AG09319 (cell line): ENCODE measurements around the gene TSTD1.
A peak's percentile ranks its signal among the peaks of the same experiment; 100 is the strongest.

Source experiments
- DNase-seq: peaks from one replicate; pipeline ENCODE4 v3.0.0-alpha.2; 2010; ENCODE audit warnings: low read depth; ENCODE audit errors: extremely low read depth
- TF ChIP-seq, protein P1 (sequence below): IDR thresholded peaks from 2 replicates; pipeline ENCODE4 v1.5.1; 2011; ENCODE audit warnings: low read depth, mild to moderate bottlenecking, inconsistent platforms, low read length, moderate library complexity

Gene TSTD1

GRCh38 chr1:161045736-161046604 is 7.2 kb upstream of the TSTD1 start, which contains the start of gene USF1:
TSS of gene USF1 (minus strand) at chr1:161045977. CDS start at chr1:161043275, 2,702 bp downstream.
- peak; percentile 85 for DNase-seq
- TF ChIP-seq, protein P1, sequence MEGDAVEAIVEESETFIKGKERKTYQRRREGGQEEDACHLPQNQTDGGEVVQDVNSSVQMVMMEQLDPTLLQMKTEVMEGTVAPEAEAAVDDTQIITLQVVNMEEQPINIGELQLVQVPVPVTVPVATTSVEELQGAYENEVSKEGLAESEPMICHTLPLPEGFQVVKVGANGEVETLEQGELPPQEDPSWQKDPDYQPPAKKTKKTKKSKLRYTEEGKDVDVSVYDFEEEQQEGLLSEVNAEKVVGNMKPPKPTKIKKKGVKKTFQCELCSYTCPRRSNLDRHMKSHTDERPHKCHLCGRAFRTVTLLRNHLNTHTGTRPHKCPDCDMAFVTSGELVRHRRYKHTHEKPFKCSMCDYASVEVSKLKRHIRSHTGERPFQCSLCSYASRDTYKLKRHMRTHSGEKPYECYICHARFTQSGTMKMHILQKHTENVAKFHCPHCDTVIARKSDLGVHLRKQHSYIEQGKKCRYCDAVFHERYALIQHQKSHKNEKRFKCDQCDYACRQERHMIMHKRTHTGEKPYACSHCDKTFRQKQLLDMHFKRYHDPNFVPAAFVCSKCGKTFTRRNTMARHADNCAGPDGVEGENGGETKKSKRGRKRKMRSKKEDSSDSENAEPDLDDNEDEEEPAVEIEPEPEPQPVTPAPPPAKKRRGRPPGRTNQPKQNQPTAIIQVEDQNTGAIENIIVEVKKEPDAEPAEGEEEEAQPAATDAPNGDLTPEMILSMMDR: no peak

DNA sequence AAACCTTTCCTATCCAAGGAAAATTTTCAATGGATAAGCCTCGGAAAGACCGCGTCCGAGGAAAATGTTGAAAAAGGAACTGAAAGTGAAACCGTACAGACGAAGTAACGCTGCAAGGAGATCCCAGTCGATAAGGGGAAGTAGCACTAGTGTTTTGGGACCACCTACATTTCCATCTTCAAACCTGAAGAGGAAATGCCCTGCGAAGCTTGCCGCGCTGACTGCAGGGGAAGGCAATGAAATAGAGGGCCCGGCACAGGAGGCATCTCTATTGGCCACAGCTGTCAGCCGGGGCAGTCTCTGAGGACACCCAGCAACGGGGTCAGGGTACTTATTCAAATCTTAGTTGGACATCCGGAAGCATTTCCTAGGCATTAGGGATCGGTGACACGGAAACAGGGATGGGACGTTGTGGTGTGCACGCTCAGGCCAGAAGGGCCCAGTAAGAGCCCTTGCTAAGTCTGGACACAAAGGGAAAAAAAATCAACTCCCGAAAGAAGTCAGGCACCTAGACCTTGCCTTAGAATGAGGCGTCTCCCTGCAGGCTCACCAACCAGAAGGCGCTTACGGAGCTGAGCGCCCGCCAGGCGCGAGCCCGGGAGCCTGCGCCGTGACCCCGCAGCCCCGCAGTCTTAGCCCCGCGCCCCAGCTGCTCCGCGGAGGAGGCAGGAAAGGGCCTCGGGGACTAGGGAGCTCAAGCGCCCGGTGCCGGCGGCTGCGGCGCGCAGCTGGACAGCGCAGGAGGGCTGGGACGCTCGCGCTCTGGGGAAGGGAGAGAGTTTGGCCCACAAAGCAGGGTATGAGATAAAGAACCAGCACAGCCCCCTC is 6.4 kb upstream of the TSTD1 start:
- no peak for DNase-seq
- TF ChIP-seq, protein P1: no peak

- TF ChIP-seq, protein P1: no peak
- DNase-seq: no peak
Observed at GRCh38 chr1:161044535-161044907, 5.8 kb upstream of the TSTD1 start.

GRCh38 chr1:161039546-161039945 is 782 bp upstream of the TSTD1 start:
- TF ChIP-seq, protein P1: no peak
- no peak for DNase-seq

- DNase-seq: no peak
- TF ChIP-seq, protein P1: no peak
Observed at GRCh38 chr1:161039154-161039545, 386 bp upstream of the TSTD1 start.

DNA sequence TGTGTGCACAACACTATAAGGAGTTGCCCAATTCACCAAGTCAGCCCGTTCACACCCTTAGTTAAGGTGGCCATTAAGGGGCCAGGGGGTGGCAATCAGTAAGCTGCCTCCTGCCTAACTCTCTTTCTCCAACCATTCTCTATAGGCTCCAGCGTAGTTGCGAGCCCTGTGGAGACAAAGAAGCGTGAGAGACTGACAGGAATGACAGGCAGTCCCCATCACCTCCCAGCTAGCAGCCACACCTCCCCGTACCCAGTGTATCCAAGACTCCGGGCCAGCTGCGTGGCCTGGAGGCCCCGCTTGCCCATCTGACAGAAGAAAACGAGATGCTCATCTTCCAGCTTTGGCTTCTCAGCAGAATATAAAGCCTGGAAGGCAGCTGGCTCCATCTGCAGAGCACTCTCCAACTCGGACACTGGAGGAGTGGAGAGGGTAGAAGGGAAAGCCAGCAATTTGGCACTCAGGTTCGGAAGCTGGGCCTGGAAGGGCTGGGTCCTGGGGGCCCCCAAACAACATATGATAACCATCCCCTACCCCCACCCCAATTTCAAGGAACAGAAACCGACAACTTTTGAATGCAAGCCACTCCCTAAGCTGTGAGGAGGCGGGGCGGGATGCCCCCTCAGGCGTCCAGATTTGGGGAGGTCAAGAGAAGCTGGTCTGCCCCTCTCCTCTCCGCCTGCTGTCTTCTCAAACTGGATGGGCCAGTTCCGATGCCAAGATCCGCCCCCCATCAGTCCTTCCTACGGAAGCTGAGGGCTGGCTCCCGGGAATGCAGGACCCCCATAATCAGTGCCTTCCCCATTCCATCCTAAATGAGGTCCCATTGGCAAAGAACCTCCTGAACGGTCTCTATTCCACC is 872 bp downstream of the TSTD1 start:
- TF ChIP-seq, protein P1: no peak
- no peak for DNase-seq
